HG03521 (cell line): ENCODE results near the gene SEMA3B.
"Not testable (repeated sequence)": the region's sequence is repeated elsewhere in the genome, so short reads cannot be mapped to it uniquely, and the experiment has no call there.

Experiments
- ATAC-seq: cut with Tn5 transposase; IDR thresholded peaks from one replicate; pipeline ENCODE4 v1.9.1; 2021; ENCODE audit warnings: mild to moderate bottlenecking, moderate library complexity; ENCODE audit not compliant: unreplicated experiment

The SEMA3B gene

DNA sequence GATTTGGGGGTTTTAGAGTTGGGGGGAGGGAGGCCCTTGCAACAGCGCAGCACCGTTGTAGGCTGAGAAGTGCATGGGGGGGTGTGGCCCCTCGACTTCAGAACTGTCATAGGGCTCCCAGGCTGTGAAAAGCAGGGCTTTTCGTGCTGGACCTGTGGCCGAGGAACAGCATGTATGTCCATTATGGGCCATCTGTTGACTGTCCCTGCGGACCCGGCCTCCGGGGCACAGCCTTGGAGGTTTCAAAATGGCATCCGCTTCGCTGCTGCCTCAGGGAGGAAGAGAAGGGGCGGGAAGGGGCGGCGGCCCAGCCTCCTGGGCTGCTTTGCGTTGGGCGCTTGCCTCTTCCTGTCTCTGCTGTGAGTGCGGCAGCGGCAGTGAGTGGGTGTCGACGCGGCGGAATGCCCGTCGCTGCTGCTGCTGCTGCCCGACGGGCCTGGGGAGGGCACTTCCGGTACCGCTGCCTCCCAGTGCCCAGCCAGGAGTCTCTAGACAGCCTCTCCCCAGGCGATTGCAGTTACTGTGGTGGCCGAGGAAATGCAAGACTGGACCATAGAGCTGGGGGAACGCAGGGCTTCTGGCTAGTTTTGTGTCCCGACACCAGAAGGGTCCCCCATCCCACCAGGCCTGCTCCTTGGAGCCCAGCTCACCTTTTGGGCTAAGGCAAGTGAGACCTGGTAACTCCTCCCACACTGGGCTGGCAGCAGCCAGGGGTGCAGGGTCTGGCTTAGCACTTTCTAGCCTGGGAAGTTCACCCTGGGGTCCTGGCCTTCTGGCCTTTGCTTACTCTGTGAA is 31.0 kb upstream of the SEMA3B start:
- ATAC-seq: no peak

DNA sequence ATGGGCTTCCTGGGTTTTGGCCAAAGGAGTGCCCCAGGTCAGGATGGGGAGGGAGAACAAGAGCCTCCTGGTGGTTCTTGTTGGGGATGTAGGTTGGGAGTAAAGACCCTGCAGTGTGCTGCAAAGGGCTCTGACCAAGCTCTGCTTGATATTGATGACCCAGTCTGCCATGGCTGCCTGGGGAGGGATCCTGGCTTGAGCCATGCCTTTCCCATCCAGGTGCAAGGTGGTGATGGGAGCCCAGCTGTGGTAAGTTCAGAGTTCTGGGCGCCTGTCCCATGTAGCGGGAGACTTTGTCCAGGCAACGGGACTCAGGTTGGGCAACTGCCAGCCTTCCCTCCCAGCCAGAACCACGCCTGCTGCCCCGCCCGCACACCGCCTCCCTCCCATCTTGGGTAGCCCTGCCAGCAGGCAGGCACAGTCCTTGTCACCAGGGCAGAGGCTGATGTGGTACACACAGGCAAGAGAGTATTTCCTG is 30.4 kb upstream of the SEMA3B start:
- no peak for ATAC-seq

- ATAC-seq: no peak
Measured at GRCh38 chr3:50239649-50240048, 29.3 kb upstream of the SEMA3B start.

GRCh38 chr3:50241163-50241562 is 27.8 kb upstream of the SEMA3B start:
- ATAC-seq: no peak

GRCh38 chr3:50241713-50242380 is 27.1 kb upstream of the SEMA3B start:
- no peak for ATAC-seq

GRCh38 chr3:50242381-50242770 is 26.6 kb upstream of the SEMA3B start:
- ATAC-seq: no peak

- ATAC-seq: no peak
Measured at GRCh38 chr3:50242851-50243542, 25.9 kb upstream of the SEMA3B start.

- ATAC-seq: no peak
Measured at GRCh38 chr3:50243543-50243895, 25.4 kb upstream of the SEMA3B start.

DNA sequence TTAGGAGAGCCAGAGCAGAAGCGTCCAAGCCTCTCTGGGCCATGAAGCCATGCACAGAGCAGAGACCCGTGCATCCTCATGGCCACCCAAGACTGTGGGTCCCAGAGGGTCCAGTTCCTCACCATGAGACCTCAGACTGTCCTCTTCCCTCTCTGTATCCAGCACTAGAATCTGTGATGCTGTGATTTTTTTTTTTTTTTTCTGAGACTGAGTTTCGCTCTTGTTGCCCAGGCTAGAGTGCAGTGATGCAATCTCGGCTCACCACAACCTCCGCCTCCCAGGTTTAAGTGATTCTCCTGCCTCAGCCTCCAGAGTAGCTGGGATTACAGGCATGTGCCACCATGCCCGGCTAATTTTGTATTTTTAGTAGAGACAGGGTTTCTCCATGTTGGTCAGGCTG is 24.1 kb upstream of the SEMA3B start:
- not testable (repeated sequence) for ATAC-seq

DNA sequence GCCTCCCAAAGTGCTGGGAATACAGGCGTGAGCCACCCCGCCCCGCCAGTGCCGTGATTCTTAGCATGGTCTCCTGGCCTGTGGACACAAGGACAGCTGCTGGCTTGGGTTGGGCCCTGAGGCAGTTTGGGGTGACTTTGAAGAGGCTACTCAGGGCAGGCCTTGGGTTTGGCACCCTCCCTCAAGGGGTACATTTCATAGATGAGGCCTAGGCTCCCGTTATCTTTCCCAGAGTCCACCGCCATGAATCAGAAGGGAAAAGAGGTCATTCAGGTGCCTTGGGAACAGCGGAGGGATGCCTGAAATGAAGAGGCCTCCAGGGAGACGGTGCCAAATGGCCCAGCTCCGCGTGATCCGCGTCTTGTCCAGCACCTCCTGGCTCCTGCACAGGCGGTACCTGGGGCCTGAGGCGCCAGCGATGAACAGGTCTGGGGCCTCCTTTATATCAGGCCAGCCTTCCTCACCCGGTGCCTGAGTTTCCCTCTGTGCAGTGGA is 23.6 kb upstream of the SEMA3B start:
- ATAC-seq: no peak

GRCh38 chr3:50245831-50246516 is 23.0 kb upstream of the SEMA3B start:
- ATAC-seq: peak; percentile 64

DNA sequence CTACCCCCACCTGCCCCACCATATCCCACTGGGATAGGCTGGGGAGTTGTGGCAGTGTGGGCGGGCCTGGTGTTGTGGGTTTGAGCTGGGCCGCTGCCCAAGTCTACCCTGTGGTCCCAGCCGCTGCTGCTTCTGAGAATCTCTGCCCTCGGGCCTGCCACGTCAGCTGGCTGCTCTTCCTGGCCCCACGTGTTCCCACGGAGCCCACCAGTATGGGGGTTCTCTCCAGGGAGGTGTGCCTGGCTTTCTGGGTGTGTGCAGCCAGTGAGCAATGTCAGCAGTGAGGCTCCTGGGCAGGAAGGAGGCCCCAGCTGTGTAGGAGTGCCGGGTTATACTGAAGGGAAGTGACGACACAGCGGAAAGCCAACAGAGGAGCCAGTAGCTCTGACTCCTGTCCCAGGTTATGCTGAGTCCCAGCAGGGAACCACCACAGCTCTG is 22.4 kb upstream of the SEMA3B start:
- peak; percentile 51 for ATAC-seq

DNA sequence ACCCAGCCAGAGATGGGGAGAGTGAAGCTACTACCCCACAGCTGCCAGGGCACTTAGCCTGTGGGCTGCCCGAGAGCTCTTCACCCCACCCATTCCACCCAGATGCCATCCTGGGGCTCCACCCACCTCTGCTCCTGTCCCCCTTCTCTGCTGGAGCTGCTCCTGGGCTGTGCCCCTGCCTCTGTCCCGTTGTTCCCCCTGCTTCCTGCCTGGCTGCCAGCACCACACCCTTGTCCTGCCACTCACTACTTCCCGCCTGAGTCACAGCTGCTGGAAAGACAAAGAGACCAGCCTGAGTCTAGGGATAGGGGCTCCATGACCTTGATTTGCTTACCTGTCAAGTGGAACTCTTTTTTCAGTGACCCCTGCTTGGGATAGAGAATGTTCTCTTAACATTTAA is 20.6 kb upstream of the SEMA3B start:
- ATAC-seq: no peak

- ATAC-seq: no peak
Measured at GRCh38 chr3:50249457-50249856, 19.5 kb upstream of the SEMA3B start.

DNA sequence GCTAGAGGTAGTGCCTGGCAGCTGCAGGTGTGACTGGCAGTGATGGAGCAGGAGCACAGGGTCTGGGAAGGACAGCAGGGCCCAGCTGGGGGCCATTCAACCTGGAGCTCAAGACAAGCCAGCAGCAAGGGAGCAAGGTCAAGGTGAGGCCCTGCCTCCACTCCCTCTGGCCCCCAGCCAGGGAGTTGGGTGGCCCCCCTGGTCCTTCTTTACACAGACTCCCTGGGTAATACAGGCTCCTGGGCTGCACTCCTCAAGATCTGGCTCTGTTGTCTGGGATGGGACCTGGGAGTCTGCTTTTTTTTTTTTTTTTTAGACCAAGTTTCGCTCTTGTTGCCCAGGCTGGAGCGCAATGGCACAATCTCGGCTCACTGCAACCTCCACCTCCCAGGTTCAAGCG is 18.4 kb upstream of the SEMA3B start:
- no peak for ATAC-seq

GRCh38 chr3:50251220-50251619 is 17.7 kb upstream of the SEMA3B start:
- no peak for ATAC-seq

- no peak for ATAC-seq
Measured at GRCh38 chr3:50254577-50255250, 14.2 kb upstream of the SEMA3B start.

GRCh38 chr3:50255251-50255615 is 13.7 kb upstream of the SEMA3B start:
- ATAC-seq: no peak

DNA sequence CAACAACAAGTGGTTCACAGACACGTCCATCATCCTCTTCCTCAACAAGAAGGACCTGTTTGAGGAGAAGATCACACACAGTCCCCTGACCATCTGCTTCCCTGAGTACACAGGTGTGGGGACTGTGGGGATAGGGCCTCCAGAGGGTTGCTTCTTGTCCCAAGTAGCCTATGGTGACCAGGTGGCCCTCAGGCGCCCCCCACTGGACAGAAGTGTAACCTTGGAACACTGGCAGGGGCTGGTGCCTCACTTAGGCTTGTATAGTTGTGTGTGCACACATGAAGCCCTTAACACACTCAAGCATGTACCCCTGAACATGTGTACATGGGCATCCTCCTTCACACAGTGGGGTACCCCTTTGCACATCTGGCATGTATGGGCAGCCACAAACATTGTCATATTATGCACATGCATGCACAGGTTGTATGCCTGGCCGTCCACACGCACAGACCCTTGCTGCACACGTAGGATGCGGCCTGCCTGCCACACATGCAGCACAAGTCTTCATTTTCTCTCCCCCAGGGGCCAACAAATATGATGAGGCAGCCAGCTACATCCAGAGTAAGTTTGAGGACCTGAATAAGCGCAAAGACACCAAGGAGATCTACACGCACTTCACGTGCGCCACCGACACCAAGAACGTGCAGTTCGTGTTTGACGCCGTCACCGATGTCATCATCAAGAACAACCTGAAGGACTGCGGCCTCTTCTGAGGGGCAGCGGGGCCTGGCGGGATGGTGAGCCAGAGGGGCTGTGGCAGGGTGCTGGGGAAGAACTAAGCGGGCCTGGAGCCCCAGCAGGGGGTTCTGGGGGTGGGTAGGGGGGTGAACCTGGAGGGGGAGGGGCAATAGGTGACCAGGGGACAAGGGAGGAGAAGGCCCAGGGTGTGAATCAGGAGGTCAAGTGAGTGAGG is 11.7 kb upstream of the SEMA3B start:
- ATAC-seq: no peak
